MCF 10A (cell line): ENCODE results near the gene PTPRG. TPM values are rescaled to one million over a fixed set of nuclear protein-coding genes. Genes with fewer than 3 reads are reported as not detected.

Experiments used
- BruUV-seq: library from RNA; stranded (reverse); fragments of 400-500 nt; replicated peaks from 2 replicates; lab custom pipeline; 2021; lab: Mats Ljungman, UMichigan
- CTCF ChIA-PET: fragments of 300-600 bp; sonication (Branson Sonifier 250); formaldehyde crosslinking; extraction: SDS; loops from one replicate; lab custom pipeline; 2021; ENCODE audit warnings: antibody characterized with exemption, inconsistent platforms; lab: Yijun Ruan, JAX
- POLR2A ChIA-PET: fragments of 300-600, 350-650 bp; sonication (Branson Sonifier 250); formaldehyde crosslinking; extraction: SDS; loops from one replicate; lab custom pipeline; 2020; ENCODE audit warnings: antibody characterized with exemption, inconsistent platforms; lab: Yijun Ruan, JAX
- DNase-seq: peaks from one replicate; pipeline ENCODE4 v3.0.0-alpha.2; 2018; ENCODE audit not compliant: unreplicated experiment
- H3K27ac Mint-ChIP-seq: one replicate; pipeline ENCODE4 v1.8.0; 2022; ENCODE audit warnings: mild to moderate bottlenecking, low read depth, mixed read lengths; ENCODE audit not compliant: unreplicated experiment
- H3K27me3 Mint-ChIP-seq: one replicate; pipeline ENCODE4 v1.8.0; 2022; ENCODE audit warnings: mixed read lengths; ENCODE audit not compliant: insufficient read depth, unreplicated experiment
- H3K36me3 Mint-ChIP-seq: one replicate; pipeline ENCODE4 v1.8.0; 2022; ENCODE audit warnings: mild to moderate bottlenecking, moderate library complexity, mixed read lengths; ENCODE audit not compliant: insufficient read depth, unreplicated experiment
- H3K4me1 Mint-ChIP-seq: one replicate; pipeline ENCODE4 v1.8.0; 2022; ENCODE audit warnings: mixed read lengths; ENCODE audit not compliant: insufficient read depth, unreplicated experiment
- H3K4me3 Mint-ChIP-seq: one replicate; pipeline ENCODE4 v1.8.0; 2022; ENCODE audit warnings: mild to moderate bottlenecking, moderate library complexity, mixed read lengths; ENCODE audit not compliant: unreplicated experiment
- H3K9me3 Mint-ChIP-seq: one replicate; pipeline ENCODE4 v1.8.0; 2022; ENCODE audit warnings: mixed read lengths; ENCODE audit not compliant: unreplicated experiment
- intact Hi-C: fragments of 100-400 bp; cut with micrococcal nuclease; formaldehyde crosslinking; loops from 2 replicates; pipeline ENCODE4 v1.14.1; 2022
- total RNA-seq: library from RNA; stranded (reverse); gene quantifications from 2 replicates; pipeline ENCODE4 v1.2.3, GENCODE V29; 2022
- TF ChIP-seq, protein P1 (sequence below): fragments of 200-600 bp; IDR thresholded peaks from one replicate; pipeline ENCODE4 v1.8.0; 2022; ENCODE audit warnings: antibody characterized with exemption, mild to moderate bottlenecking; ENCODE audit not compliant: unreplicated experiment

The PTPRG gene
- total RNA-seq, 1 experiment from 2014 or later = 54.5 TPM

DNA sequence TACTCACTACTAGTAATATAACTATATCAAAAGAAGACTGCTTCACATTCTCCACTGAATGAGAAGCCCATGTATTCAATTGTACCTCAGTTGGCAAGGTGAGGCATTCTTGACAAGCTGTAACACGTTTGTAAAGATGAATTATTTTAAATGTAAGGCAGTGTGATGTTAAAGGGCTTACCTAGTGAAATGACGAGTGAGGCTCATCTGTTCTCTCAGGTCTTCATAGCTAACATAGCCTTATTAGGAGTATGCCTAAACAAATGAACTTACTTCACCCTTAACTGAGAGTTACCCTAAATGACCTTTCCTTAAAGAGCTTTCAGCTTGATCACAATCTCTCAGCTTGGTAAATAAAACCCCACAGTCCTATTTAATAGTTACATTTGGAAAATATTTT is 684.7 kb downstream of the PTPRG start:
- intact Hi-C loops = no loop called here
- BruUV-seq = no TSS peak
- TF ChIP-seq, protein P1, sequence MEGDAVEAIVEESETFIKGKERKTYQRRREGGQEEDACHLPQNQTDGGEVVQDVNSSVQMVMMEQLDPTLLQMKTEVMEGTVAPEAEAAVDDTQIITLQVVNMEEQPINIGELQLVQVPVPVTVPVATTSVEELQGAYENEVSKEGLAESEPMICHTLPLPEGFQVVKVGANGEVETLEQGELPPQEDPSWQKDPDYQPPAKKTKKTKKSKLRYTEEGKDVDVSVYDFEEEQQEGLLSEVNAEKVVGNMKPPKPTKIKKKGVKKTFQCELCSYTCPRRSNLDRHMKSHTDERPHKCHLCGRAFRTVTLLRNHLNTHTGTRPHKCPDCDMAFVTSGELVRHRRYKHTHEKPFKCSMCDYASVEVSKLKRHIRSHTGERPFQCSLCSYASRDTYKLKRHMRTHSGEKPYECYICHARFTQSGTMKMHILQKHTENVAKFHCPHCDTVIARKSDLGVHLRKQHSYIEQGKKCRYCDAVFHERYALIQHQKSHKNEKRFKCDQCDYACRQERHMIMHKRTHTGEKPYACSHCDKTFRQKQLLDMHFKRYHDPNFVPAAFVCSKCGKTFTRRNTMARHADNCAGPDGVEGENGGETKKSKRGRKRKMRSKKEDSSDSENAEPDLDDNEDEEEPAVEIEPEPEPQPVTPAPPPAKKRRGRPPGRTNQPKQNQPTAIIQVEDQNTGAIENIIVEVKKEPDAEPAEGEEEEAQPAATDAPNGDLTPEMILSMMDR = no peak
- Mint-ChIP-seq H3K4me3 (no peak overlapping the region), H3K27ac (no peak overlapping the region), H3K36me3 (peaks cover 7% of the 10 kb centered on the region), H3K27me3 (no peaks in the 10 kb centered on the region), H3K4me1 (no peaks in the 10 kb centered on the region), H3K9me3 (no peaks in the 10 kb centered on the region)
- CTCF ChIA-PET = interaction anchor here (0.5 to 1.2 kb wide), 3 partner anchors 207 to 672 kb away, joined by 3 to 5 read pairs (median 3); no protein-coding TSS in a partner anchor
- POLR2A ChIA-PET = no interaction called here
- DNase-seq = peak; percentile 14

- no peak overlapping the region for H3K27ac Mint-ChIP-seq
- intact Hi-C loops = no loop called here
- POLR2A ChIA-PET = interaction anchor here (0.6 kb wide), 1 partner anchor 667 kb away, joined by 3 read pairs; no protein-coding TSS in a partner anchor
- CTCF ChIA-PET = interaction anchor here (1.2 kb wide), 1 partner anchor 313 kb away, joined by 5 read pairs; no protein-coding TSS in a partner anchor
- H3K4me1 Mint-ChIP-seq = no peaks in the 10 kb centered on the region
- peaks cover 7% of the 10 kb centered on the region for H3K36me3 Mint-ChIP-seq
- no TSS peak for BruUV-seq
- H3K9me3 Mint-ChIP-seq = no peaks in the 10 kb centered on the region
- no peak for DNase-seq
- TF ChIP-seq, protein P1 = no peak
- H3K4me3 Mint-ChIP-seq = no peak overlapping the region
- H3K27me3 Mint-ChIP-seq = no peaks in the 10 kb centered on the region
These were observed 685.6 kb downstream of the PTPRG start for GRCh38 chr3:62246985-62247384.

DNA sequence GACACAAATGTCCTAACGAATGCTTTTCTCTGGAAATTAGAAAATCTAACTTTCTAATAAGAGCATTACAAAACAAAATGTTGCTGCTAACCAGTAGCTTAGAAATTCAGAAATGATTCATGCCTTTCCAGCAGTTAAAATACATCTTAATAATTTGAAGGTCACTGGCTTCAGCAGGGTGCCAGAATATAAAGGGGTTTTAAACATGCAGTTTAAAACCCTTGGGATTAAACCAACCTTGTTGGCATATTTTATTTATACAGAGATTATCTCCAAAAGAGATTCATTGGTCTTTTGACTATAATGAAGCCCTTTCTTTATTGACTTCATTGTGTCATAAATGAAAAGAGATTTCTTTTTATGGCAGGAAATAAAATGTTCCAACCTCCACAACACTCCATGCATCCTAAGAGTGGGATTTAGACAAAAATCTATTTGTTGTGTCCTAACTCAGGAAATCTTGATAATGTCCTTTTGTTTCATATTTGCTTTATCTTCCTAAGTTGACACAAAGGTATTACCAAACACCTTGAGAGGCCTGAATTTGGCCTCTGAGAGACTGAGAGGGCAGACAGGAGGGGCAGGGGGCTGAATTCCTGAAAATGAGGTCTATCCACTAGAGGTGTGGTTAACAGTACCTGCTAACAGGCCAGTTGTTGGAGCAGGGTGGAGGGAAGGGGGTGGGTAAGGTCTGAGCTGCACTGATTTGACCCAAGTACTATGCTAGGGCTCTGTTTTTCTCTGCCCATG is 687.5 kb downstream of the PTPRG start:
- peaks cover 5% of the 10 kb centered on the region for H3K4me1 Mint-ChIP-seq
- ChIA-PET CTCF (interaction anchor here (0.6 to 1.0 kb wide), 2 partner anchors 47 to 806 kb away, joined by 3 read pairs; no protein-coding TSS in a partner anchor), POLR2A (no interaction called here)
- intact Hi-C loops = no loop called here
- BruUV-seq = no TSS peak
- no peak for DNase-seq
- H3K27ac Mint-ChIP-seq = no peak overlapping the region
- no peaks in the 10 kb centered on the region for H3K27me3 Mint-ChIP-seq
- TF ChIP-seq, protein P1 = no peak
- no peaks in the 10 kb centered on the region for H3K9me3 Mint-ChIP-seq
- H3K4me3 Mint-ChIP-seq = no peak overlapping the region
- peaks cover 7% of the 10 kb centered on the region for H3K36me3 Mint-ChIP-seq

- Mint-ChIP-seq H3K36me3 (peaks cover 6% of the 10 kb centered on the region), H3K27ac (no peak overlapping the region), H3K27me3 (no peaks in the 10 kb centered on the region), H3K9me3 (no peaks in the 10 kb centered on the region), H3K4me3 (no peak overlapping the region), H3K4me1 (peaks cover 5% of the 10 kb centered on the region)
- DNase-seq = no peak
- intact Hi-C loops = no loop called here
- TF ChIP-seq, protein P1 = no peak
- ChIA-PET CTCF (interaction anchor here (0.6 to 1.0 kb wide), 2 partner anchors 47 to 805 kb away, joined by 3 read pairs; no protein-coding TSS in a partner anchor), POLR2A (no interaction called here)
- BruUV-seq = no TSS peak
These were observed 688.1 kb downstream of the PTPRG start for GRCh38 chr3:62249484-62249776.
